Measurements from ENCODE around the gene SNCAIP.

Gene SNCAIP

DNA sequence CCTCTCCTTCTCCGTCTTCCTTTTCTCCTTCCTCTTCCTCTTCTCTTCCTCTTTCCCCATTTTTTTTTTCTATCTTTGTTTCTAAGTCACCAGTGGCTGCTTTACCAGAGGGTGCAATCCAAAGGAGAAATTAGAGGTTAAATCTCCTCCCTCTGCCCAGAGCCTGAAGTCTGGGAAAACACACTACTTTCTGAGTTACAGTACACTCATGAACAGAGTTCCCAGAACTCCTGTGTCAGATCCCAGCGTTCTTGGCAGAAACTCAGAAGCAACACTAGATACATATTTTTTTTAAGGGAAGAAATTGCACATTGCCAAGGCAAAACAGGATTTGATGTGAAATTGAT is 189.0 kb downstream of the SNCAIP start:
- Histone ChIP-seq H3K79me2 (ENCODE audit: insufficient read depth, low read length) (no peaks in the 10 kb centered on the region), H3K9me2 (replicated peaks; ENCODE audit: insufficient read depth, low read length) (no peaks in the 10 kb centered on the region), H3K4me2 (ENCODE audit: low read depth, low read length, poor library complexity, severe bottlenecking) (no peak overlapping the region), H3F3A (ENCODE audit: insufficient read depth) (no peaks in the 10 kb centered on the region), H3K27me3 (ENCODE audit: low read length) (no peaks in the 10 kb centered on the region), H3K27ac (ENCODE audit: low read depth, low read length) (no peak overlapping the region), H3K9ac (ENCODE audit: low read length) (no peak overlapping the region), H3K36me3 (ENCODE audit: low read length) (no peaks in the 10 kb centered on the region), H3K4me3 (ENCODE audit: insufficient read depth, low read length, poor library complexity, severe bottlenecking) (no peak overlapping the region), H2AFZ (ENCODE audit: low read depth, low read length, severe bottlenecking) (no peak overlapping the region), H3K9me3 (ENCODE audit: insufficient read depth, low read length) (no peaks in the 10 kb centered on the region), H4K20me1 (ENCODE audit: low read depth, low read length) (no peaks in the 10 kb centered on the region)
- TF ChIP-seq, protein P1, sequence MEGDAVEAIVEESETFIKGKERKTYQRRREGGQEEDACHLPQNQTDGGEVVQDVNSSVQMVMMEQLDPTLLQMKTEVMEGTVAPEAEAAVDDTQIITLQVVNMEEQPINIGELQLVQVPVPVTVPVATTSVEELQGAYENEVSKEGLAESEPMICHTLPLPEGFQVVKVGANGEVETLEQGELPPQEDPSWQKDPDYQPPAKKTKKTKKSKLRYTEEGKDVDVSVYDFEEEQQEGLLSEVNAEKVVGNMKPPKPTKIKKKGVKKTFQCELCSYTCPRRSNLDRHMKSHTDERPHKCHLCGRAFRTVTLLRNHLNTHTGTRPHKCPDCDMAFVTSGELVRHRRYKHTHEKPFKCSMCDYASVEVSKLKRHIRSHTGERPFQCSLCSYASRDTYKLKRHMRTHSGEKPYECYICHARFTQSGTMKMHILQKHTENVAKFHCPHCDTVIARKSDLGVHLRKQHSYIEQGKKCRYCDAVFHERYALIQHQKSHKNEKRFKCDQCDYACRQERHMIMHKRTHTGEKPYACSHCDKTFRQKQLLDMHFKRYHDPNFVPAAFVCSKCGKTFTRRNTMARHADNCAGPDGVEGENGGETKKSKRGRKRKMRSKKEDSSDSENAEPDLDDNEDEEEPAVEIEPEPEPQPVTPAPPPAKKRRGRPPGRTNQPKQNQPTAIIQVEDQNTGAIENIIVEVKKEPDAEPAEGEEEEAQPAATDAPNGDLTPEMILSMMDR (IDR thresholded peaks at IDR 0.05; ENCODE audit: insufficient read depth, low read length, poor library complexity, severe bottlenecking) = no peak
- TF ChIP-seq EZH2phosphoT487 (conservative IDR thresholded peaks at IDR 0.05; ENCODE audit: low read length) = no peak

DNA sequence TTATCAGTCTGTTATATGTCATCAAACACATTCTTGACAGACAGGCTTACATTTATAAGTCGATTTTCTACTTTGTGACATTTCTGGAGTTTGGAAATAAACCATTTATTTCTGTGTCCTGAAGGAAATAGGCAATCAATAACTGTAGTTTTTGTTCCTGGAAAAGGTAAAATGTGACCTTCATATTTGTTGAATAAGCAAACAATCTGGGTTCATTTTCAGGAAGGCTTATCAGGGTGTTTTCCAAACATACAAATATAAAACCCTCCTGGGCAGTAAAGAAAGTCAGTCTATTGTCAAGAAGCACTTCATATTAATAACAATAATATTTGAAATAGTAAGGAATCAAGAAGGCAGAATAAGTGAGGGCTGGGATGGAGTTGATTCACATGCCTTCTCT is 195.0 kb downstream of the SNCAIP start:
- Histone ChIP-seq H3K4me3 (ENCODE audit: insufficient read depth, low read length, poor library complexity, severe bottlenecking) (no peak overlapping the region), H3F3A (ENCODE audit: insufficient read depth) (no peaks in the 10 kb centered on the region), H4K20me1 (ENCODE audit: low read depth, low read length) (no peaks in the 10 kb centered on the region), H3K4me2 (ENCODE audit: low read depth, low read length, poor library complexity, severe bottlenecking) (no peak overlapping the region), H3K9ac (ENCODE audit: low read length) (no peak overlapping the region), H3K27me3 (ENCODE audit: low read length) (no peaks in the 10 kb centered on the region), H2AFZ (ENCODE audit: low read depth, low read length, severe bottlenecking) (no peak overlapping the region), H3K79me2 (ENCODE audit: insufficient read depth, low read length) (no peaks in the 10 kb centered on the region), H3K36me3 (ENCODE audit: low read length) (no peaks in the 10 kb centered on the region), H3K9me3 (ENCODE audit: insufficient read depth, low read length) (no peaks in the 10 kb centered on the region), H3K9me2 (replicated peaks; ENCODE audit: insufficient read depth, low read length) (no peaks in the 10 kb centered on the region), H3K27ac (ENCODE audit: low read depth, low read length) (no peak overlapping the region)
- TF ChIP-seq EZH2phosphoT487 (conservative IDR thresholded peaks at IDR 0.05; ENCODE audit: low read length) = no peak
- TF ChIP-seq, protein P1 (IDR thresholded peaks at IDR 0.05; ENCODE audit: insufficient read depth, low read length, poor library complexity, severe bottlenecking) = no peak

DNA sequence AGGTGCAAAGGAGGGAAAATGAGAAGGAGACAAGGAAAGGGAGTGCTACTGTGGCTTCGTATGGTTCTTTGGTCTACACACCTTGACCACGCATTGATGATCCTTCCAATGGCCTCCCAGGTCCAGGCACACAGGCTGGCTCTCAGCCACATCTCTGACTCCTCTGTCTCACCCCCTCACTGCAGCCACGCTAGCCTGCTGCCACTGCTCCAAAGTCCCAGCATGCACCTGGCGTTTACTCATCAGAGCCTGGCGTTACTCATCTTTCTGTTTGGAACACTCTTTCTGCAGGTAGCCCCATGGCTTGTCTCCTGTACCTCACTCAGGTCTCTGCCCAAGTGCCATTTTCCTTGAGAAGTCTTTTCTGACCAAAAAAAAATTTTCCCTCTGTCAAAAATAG is 195.5 kb downstream of the SNCAIP start:
- Histone ChIP-seq H3K9me2 (replicated peaks; ENCODE audit: insufficient read depth, low read length) (no peaks in the 10 kb centered on the region), H3K36me3 (ENCODE audit: low read length) (no peaks in the 10 kb centered on the region), H3K27me3 (ENCODE audit: low read length) (no peaks in the 10 kb centered on the region), H3K9me3 (ENCODE audit: insufficient read depth, low read length) (no peaks in the 10 kb centered on the region), H3K4me2 (ENCODE audit: low read depth, low read length, poor library complexity, severe bottlenecking) (no peak overlapping the region), H2AFZ (ENCODE audit: low read depth, low read length, severe bottlenecking) (no peak overlapping the region), H3K4me3 (ENCODE audit: insufficient read depth, low read length, poor library complexity, severe bottlenecking) (no peak overlapping the region), H3F3A (ENCODE audit: insufficient read depth) (no peaks in the 10 kb centered on the region), H3K79me2 (ENCODE audit: insufficient read depth, low read length) (no peaks in the 10 kb centered on the region), H3K27ac (ENCODE audit: low read depth, low read length) (no peak overlapping the region), H3K9ac (ENCODE audit: low read length) (no peak overlapping the region), H4K20me1 (ENCODE audit: low read depth, low read length) (no peaks in the 10 kb centered on the region)
- TF ChIP-seq EZH2phosphoT487 (conservative IDR thresholded peaks at IDR 0.05; ENCODE audit: low read length) = no peak
- TF ChIP-seq, protein P1 (IDR thresholded peaks at IDR 0.05; ENCODE audit: insufficient read depth, low read length, poor library complexity, severe bottlenecking) = no peak

DNA sequence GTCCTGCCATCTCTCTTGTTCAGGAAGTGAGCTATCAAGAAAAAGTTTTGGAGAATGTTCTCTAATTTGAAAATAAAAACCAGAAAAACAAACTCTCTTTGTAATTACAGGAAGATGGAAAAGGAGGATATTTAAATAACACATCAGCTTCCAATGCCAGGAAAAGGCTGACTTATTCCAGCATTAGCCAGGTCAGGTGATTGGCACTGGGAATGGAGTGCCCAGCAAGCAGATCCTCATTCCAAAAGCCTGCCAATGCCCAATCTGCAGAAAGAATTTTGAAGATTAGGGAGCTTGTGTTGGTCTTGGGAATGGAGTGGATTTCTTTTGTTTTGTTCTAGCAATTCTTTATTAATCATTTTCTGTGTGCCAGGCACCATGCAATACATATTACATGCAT is 196.6 kb downstream of the SNCAIP start:
- Histone ChIP-seq H3K9ac (ENCODE audit: low read length) (no peak overlapping the region), H3F3A (ENCODE audit: insufficient read depth) (no peaks in the 10 kb centered on the region), H3K9me3 (ENCODE audit: insufficient read depth, low read length) (no peaks in the 10 kb centered on the region), H3K79me2 (ENCODE audit: insufficient read depth, low read length) (no peaks in the 10 kb centered on the region), H3K4me2 (ENCODE audit: low read depth, low read length, poor library complexity, severe bottlenecking) (no peak overlapping the region), H3K36me3 (ENCODE audit: low read length) (no peaks in the 10 kb centered on the region), H3K4me3 (ENCODE audit: insufficient read depth, low read length, poor library complexity, severe bottlenecking) (no peak overlapping the region), H4K20me1 (ENCODE audit: low read depth, low read length) (no peaks in the 10 kb centered on the region), H3K27ac (ENCODE audit: low read depth, low read length) (no peak overlapping the region), H3K27me3 (ENCODE audit: low read length) (no peaks in the 10 kb centered on the region), H2AFZ (ENCODE audit: low read depth, low read length, severe bottlenecking) (no peak overlapping the region), H3K9me2 (replicated peaks; ENCODE audit: insufficient read depth, low read length) (no peaks in the 10 kb centered on the region)
- no peak for TF ChIP-seq EZH2phosphoT487 (conservative IDR thresholded peaks at IDR 0.05; ENCODE audit: low read length)
- TF ChIP-seq, protein P1 (IDR thresholded peaks at IDR 0.05; ENCODE audit: insufficient read depth, low read length, poor library complexity, severe bottlenecking) = no peak
